GM10847 (cell line): ENCODE data around the gene SAV1.
A peak's percentile ranks its signal among the peaks of the same experiment; 100 is the strongest.

Experiments
- POLR2A ChIP-seq: IDR thresholded peaks from 2 replicates; pipeline ENCODE4 v1.6.1; 2011; ENCODE audit not compliant: insufficient read length; ENCODE audit errors: extremely low read depth

Gene SAV1

GRCh38 chr14:50667996-50668825 lies at the start of gene SAV1:
SAV1 (minus strand) TSS chr14:50668306; CDS start chr14:50667967, 339 bp downstream.
- peak; percentile 47 for TF ChIP-seq POLR2A

- TF ChIP-seq POLR2A = no peak
Measured at GRCh38 chr14:50717811-50718210, 49.7 kb upstream of the SAV1 start.

DNA sequence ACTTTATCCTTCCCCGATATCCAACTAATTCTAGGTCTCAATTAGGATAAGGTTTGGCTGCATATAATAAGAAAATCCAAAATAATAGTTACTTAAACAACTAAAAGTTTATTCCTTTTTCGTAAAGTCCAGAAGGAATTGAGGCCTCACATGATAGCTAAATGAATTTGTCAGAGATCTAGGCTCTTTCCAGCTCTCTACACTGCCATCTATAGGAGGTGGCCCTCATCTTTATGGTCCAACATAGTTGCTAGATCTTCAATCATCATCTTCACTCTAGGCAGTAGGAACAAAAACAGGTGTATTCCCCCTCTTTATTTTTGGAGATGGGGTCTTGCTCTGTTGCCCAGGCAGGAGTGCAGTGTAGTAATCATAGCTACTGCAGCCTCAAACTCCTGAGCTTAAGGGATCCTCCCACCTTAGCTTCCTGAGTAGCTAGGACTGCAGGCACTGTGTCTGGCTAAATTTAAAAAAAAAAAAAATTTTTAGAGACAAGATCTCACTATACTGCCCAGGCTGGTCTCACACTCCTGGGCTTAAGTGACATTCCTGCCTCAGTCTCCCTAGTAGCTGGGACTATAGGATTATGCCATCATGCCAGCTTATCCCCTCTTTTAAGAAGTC lies 46.5 kb upstream of the SAV1 start:
- TF ChIP-seq POLR2A = no peak

GRCh38 chr14:50711043-50711442 lies 42.9 kb upstream of the SAV1 start:
- no peak for TF ChIP-seq POLR2A

GRCh38 chr14:50705026-50705593 lies 37.0 kb upstream of the SAV1 start:
- TF ChIP-seq POLR2A = no peak

DNA sequence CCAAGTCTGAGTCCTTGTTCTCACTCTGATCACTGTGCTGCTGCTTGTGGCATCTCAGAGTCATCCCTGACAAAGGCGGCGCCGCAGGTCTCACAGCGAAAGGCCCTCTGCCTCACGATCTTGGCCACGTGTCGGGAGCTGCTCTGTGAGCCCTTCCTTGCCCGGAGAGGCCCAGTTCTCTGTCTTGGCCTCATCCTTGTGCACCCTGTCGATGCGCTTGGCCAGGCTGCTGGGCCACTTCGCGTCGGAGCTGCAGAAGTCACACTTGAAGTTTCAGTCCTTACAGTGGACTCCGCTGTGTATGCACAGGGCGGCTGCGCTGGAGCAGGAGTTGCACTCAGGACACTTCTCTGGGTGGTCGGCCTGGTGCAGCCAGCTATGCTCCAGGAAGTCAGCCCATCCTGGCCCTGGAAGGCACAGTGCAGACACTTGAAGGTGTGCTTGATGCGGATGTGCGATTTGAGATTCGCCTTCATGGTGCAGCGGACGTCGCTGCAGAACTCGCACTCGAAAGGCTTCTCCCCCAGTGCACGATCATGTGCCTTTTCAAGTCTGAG lies 36.4 kb upstream of the SAV1 start:
- TF ChIP-seq POLR2A = no peak

DNA sequence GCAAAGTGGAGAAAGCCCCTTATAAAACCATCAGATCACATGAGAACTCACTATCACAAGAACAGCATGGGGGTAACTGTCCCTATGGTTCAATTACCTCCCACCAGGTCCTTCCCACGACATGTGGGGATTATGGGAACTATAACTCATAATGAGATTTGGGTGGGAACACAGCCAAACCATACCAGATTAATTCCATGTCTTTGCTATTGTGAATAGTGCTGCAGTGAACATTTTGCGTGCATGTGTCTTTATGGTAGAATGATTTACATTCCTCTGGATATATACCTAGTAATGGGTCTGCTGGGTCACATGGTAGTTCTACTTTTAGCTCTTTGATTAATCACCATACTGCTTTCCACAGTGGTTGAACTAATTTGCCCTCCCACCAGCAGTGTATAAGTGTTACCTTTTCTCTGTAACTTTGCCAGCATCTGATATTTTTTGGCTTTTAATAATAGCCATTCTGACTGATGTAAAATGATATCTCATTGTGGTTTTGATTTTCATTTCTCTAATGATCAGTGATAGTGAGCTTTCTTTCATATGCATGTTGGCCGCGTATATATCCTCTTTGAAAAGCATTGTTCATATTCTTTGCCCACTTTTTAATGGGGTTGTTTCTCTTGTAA lies 29.7 kb upstream of the SAV1 start:
- no peak for TF ChIP-seq POLR2A

- TF ChIP-seq POLR2A = no peak
Measured at GRCh38 chr14:50688875-50689274, 20.8 kb upstream of the SAV1 start.

DNA sequence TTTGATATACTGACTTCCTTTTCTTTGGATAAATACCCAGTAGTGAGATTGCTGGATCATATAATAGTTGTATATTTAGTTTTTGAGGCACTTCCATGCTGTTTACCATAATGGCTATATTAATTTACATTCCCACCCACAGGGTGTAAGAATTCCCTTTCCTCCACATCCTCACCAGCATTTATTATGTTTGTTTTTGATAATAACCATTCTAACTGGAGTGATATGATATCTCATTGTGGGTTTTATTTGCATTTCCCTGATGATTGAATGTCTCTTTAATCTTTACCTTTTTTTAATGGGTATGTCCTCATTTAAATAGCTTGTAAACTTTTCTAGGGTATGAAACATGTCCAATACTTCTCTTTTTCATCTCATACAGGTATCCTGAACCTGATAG lies 11.6 kb upstream of the SAV1 start:
- TF ChIP-seq POLR2A = no peak

DNA sequence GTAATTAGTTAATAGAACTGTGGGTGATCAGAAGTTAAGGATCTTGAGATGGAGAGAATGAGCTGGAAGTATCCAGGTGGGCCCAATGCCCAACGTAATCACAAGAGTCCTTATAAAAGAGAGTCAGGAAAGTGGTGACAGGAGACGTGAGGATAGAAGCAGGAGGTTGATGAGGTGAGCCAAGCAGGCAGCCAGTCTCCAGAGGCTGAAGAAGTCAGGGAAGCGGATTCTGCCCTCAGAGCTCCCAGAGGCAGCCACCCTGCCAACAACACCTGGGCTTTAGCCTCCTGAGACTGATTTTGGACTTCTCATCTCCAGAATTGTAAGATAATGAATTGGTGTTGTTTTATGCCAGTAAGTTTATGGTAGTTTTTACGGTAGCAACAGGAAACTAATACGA lies 10.1 kb upstream of the SAV1 start:
- no peak for TF ChIP-seq POLR2A

DNA sequence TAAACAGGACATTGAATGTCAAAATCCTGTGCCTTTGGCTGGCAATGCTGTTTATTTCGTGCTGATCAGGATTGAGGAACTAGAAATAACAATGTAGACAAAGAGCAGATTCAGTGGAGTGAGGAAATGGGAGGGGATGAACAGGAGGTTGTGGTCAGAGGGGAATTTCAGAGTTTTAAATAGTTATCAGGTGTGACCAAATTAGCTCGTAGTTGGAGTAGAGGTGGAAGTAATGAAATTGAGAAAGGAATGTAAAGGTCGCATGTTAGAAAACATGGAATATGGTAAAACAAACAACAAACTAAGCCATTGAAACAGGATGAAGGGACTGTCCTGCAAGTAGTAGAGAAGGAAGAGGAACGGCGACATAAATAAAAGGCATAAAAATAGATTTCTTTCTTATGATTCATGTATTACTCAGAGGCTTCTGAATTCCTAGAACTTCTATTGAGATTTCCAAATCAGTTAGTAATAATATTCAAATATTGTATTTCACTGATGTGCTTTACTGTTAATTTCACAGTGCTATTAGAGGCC lies 9.5 kb upstream of the SAV1 start:
- TF ChIP-seq POLR2A = no peak

GRCh38 chr14:50676814-50677516 lies 8.9 kb upstream of the SAV1 start:
- no peak for TF ChIP-seq POLR2A

GRCh38 chr14:50675597-50675996 lies 7.5 kb upstream of the SAV1 start:
- TF ChIP-seq POLR2A = no peak

GRCh38 chr14:50670866-50671256 lies 2.8 kb upstream of the SAV1 start:
- no peak for TF ChIP-seq POLR2A
